ENCODE results near the gene DLGAP1. TPM values are rescaled to one million over a fixed set of nuclear protein-coding genes. Genes with fewer than 3 reads are reported as not detected.

Gene DLGAP1
- total RNA-seq, 1 donor from 2014 or later = 57.1 TPM

DNA sequence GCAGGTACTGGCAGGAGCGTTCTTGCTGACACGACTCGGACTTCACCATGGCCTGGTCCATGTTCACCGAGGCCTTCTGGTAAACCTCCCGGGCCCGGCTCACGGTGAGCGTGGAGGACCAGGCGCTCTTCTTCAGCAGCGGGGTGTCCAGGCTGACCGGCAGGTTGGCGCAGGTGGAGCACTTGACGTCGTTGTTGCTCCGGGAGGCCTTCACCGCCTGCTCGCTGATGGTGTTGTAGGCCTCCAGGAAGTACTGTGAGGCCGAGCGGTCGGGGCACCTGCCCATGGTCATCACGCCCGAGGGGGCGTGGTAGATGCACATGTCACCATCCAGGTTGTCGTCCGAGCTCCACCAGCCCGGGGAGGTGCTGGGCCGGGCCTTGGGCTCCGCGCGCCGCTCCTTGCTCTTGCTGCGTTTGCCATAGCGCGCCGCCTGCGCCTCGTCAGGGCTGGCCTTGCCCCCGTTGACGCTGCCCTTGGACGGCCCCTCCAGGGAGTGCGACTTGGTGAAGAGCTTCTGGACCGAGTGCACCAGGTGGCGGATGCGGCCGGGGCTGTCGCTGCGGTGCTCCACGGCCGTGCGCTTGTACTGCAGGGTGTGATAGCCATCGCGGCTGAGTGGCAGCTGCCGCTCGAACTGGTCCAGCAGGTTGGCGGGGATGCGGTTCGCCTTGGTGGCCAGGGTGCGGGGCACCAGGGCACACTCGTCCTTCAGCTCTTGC lies 575.8 kb downstream of the DLGAP1 start:
- FAIRE-seq (no peak), DNase-seq (ENCODE audit: low spot score in 2 of 2) (no peak)

DNA sequence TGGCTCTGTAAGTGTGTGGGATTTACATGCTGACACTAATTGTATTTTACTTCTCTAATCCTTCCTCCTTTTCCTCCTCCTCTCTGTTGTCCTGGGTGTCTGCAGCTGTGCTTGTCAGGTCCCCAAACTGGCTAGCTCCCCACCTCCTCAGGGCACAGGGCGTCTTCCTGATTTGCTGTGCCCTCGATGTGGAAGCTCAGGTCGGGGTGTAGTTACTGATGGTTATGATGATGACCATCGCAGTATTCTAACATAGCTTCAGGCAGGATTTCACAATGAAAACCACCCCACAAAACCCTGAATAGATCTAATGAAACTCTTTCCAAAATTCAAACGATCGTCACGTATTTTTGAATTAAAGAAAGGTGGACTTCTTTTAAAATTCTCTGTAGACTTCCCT lies 576.7 kb downstream of the DLGAP1 start:
- no peak for DNase-seq (ENCODE audit: low spot score in 2 of 2)
- FAIRE-seq = no peak

DNA sequence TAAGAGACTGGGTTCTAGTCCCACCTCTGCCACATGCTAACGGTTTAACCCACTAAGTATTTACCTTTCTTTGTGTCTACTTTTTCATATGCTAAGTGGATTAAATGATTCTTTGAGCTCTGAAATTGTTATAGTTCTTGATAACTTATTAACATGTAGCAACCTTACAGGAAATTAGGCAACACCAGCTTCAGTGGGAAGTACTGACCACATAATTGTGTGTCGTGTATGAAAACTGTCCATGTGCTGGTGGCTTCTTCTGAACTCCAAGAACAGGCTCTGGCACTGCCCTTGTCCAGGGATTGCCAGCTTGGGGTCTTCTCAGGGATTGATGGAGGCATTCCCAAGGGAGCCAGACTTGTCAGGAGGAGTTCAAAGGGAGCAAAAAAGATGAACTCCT lies 577.4 kb downstream of the DLGAP1 start:
- FAIRE-seq (no peak), DNase-seq (ENCODE audit: low spot score in 2 of 2) (no peak)

DNA sequence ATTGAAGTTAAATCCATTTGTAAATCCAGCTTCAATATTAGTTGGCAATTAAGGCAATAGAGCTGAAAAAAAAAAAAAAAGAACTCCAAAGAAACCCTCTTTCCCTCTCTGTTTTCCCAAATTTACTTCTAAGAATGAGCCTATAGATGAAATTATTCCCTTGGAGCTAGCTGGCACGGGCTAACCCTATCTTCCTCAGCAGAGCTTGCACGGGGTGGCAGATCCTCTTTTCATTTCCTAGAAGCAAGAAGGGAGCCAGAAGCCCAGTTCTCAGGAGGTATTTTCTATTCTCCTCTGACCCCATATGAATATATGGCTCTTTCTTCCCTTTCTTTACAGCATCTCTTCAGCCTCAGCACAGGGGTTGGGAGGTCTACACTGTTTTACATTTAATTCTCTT lies 579.1 kb downstream of the DLGAP1 start:
- FAIRE-seq = no peak
- no peak for DNase-seq (ENCODE audit: low spot score in 2 of 2)

DNA sequence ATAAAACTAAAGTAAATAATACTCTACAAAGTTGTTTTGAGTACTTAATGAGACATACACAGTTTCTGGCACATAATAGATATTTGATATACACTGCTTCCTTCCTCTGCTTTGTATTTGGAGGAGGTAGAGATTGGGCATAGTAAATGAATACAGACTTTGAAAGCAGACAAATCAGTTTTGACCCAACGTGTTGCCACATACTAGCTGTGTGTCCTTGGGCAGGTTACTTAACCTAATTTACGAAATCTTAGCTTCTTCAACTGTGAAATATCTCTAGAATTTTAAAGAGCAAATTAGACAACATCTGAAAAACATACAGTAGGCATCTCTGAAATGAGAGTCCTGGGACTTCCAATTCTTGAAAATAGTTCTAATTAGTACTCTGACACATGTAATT lies 579.7 kb downstream of the DLGAP1 start:
- no peak for FAIRE-seq
- no peak for DNase-seq (ENCODE audit: low spot score in 2 of 2)

DNA sequence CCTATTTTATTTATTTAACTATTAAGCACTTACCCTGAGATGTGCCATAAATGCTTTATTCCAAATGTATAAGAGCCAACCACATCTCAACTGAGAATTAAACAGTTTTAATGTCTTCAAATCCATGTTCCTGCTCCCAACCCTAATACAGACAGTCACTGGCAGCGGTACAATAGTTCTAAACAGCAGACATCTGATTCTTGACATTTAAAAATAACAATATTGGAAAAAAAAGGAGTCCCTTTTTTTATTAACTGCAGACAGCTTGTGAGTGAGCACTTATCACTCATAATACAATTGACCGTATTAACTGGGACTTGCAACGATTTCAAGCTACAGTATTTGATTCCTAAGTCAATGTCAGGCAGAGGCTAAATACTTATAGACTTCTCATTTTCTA lies 580.5 kb downstream of the DLGAP1 start:
- FAIRE-seq (no peak), DNase-seq (ENCODE audit: low spot score in 2 of 2) (no peak)

DNA sequence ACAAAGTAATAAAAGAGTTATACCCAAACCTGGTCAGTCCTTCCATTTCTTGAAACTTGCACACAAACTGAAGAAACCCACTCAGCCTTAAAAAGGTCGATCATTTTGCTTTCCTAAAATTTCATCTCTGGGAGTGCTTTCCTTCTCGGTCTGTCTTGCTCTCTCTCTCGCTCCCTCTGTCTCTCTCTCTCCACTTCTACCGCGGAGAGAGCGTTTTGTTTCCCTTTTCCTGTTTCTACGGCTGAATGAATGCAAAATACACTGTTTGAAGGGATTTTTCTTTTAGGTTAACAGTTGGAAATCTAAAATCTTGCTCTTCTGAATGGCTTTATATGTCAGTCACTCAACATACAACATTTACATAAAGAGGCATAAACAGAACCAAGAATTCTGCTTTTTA lies 581.0 kb downstream of the DLGAP1 start:
- no peak for DNase-seq (ENCODE audit: low spot score in 2 of 2)
- no peak for FAIRE-seq

DNA sequence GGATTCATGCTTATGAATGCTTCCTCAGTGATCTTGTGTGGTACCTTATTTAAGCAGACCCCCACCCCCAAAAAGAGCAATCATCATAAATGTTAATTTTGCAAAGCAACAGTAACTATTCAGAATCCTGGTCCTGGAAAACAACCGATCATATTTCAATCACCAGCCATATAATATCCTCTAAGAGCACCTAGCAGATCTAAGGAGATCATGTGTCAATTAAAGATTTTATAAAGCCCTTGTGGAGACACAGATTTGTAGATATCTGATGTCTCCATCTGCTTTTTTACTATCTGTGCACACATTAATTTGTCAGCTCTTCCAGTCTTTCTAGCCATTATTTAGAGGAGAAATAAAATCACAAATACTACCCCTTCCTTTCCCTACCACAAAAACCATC lies 581.4 kb downstream of the DLGAP1 start:
- FAIRE-seq (no peak), DNase-seq (ENCODE audit: low spot score in 2 of 2) (no peak)

DNA sequence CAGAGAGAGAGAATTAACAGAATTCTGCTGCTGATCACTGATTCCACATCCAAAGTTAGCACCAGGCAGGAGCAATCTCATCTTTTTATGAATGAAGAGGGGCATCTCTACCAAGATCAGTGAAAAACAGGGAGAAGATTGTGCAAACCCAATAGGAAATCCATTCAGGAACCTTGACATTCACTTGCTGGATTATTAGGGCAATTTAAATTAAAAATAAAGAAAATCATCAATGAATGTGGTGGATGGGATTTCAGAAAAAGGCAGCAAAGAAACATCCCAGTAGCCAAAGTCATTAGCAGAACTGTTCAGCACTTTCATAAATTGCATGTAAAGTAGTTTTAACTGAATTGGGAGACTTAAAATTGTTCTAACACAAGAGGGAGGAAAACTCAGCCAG lies 581.9 kb downstream of the DLGAP1 start:
- no peak for FAIRE-seq
- no peak for DNase-seq (ENCODE audit: low spot score in 2 of 2)

DNA sequence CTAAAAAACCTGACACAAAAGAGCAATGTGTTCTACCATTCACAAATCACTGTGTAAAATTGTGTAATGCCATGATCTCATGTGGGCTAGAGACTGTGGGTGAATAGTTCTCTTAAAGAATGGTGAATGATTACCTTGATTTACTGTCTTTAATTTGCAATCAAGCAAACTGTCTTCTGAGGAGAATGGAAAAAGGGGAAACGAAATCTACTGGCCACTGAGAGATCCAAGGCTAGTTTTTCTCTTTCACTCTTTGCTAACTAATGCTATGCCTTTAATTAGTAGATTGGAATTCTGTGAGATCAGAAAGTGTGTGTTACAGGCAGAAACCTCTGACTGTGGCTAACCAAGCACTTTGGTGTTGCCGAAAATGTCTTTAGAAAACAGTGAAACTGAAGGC lies 582.5 kb downstream of the DLGAP1 start:
- FAIRE-seq (no peak), DNase-seq (ENCODE audit: low spot score in 2 of 2) (no peak)

DNA sequence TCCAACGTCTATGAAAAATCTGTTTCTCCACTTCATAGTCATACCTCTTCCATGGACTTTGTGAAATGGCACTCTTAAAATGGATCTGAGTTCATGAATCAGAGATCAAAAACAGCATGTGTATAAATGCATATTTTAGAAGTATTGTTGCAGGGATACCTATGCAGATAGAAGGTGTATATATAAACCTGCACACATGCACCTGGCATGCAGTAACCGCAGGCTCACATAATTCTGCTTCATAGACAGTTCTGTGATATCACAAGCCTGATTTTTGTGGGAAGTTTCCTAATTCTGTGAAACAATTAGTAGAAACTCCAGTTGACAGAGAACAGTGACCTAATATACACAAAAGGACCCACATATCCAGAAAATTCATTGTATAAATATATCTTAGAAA lies 583.4 kb downstream of the DLGAP1 start:
- no peak for FAIRE-seq
- no peak for DNase-seq (ENCODE audit: low spot score in 2 of 2)

DNA sequence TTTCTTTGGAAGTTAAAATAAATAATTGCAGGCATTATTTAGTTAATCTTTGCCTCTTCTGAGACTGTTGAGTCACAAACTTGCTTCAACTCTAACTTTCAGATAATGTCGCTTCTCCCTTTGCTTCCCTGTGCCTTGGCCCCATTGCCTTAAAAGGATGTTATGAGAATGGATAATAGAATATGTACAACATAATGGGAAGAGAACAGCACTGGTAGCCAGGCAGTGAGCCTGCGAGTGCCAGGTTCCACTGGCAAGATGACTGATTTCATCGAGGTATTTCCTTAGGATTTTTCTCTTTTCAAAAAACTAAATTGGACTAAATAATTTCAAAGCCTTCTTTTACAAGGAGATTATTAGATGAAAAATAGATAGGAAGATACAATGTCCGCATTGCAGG lies 584.2 kb downstream of the DLGAP1 start:
- FAIRE-seq = no peak
- DNase-seq (ENCODE audit: low spot score in 2 of 2) = no peak

DNA sequence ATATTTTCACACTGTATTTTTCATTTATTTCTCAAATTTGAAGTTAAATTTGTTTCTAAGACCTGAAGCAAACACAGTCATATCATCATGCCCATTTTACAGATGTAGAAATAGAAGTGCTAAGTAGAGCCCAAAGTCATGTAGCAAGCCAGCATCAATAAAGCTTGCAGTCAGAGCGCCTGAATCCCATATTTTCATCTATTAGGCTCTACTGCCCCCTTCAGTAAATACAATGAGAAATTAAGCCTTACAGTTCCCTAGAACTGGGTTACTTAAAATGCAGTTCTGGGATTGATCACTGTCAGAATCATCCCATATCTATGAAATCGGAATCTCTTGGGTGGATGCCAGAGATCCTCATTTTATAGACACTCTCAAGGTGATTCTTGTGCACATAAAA lies 585.3 kb downstream of the DLGAP1 start:
- FAIRE-seq = no peak
- DNase-seq (ENCODE audit: low spot score in 2 of 2) = no peak

DNA sequence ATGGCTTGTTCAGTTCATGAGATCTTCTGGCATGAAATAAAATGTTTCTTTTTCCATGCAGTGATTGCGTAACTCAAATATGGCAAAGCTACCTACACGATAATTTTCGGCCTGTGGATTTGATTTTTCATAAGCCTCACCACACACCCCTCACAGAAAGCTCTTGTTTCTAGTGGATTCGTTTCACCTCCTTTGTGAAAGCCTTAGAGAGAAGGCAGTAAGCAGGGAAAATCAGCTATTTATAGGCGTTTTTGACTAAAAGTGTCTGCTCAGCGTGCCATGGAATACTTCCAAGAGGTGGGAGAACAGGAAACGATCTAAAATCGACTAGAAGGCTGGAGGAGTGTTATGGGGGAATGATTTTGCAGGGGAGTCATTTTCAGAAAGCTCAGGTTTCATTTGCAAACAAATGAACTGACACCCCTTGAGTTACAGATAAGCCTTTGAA lies 587.2 kb downstream of the DLGAP1 start:
- DNase-seq (ENCODE audit: low spot score in 2 of 2) (no peak), FAIRE-seq (no peak)

DNA sequence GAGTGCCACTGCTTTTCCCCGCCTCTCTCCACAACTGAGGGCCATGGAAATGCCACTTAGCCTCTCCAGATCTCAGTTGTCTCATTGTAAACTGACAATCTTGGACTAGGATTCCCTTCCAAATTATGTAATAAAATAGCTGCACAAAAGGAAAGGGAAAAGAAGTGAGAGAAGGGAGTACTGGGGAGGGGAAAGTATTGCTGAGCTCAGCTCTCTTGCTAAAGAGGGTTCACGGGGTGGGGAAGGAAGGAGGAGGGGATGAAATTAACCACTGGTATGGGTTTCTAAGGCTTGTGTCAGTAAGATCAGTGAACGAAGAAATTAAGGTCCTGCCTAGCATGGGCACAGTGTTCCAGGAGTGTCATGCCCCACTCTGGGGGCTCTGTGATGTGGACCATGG lies 587.9 kb downstream of the DLGAP1 start:
- DNase-seq (ENCODE audit: low spot score in 2 of 2) (no peak), FAIRE-seq (no peak)

DNA sequence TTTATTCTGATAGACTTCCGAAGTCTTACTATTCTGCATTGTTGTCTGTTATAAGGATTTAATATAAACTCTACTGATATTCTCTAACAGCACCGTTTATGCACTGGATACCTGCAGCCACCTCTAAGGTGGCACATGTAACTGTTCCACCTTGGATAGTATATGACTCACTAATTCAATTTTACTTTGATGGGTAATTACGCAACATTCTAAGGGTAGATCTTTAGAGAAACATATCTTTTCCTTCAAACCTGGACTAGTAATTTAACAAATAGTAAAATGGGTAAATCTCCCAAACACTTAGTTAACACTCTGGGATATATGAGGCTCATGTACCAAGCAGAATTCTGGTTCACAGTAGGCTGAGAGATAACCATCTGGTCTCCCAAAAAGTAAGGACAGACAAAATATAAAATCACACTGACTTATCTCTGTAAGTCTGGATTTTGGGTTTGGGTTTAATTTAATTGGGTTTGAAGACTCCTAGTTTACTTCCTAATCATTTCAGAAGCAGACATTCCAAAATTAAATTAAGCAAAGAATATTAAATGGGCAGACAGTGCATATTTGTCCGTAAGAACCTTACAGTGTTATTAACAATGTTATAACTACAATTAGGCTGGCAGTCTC lies 590.3 kb downstream of the DLGAP1 start:
- FAIRE-seq (no peak), DNase-seq (ENCODE audit: low spot score in 2 of 2) (no peak)

DNA sequence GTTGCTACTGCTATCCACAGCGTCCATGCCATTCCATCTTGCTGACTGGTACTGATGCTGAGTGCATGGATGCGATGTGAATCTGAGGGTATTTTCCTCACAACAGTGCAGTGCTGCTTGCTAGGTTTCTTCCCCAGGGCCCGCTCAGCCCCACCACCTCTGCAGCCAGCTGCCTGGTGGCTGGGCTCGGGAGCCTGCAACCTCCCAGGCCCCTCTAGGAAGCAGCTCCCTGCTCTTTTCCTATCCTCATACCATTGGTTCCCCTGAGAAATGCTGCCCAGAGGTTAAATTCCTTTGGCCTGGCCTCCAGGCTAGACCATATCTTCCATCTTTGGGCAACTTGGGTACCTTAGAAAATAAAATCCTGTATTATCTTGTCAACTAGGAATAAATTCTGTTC lies 591.5 kb downstream of the DLGAP1 start:
- DNase-seq (ENCODE audit: low spot score in 2 of 2) (no peak), FAIRE-seq (no peak)

DNA sequence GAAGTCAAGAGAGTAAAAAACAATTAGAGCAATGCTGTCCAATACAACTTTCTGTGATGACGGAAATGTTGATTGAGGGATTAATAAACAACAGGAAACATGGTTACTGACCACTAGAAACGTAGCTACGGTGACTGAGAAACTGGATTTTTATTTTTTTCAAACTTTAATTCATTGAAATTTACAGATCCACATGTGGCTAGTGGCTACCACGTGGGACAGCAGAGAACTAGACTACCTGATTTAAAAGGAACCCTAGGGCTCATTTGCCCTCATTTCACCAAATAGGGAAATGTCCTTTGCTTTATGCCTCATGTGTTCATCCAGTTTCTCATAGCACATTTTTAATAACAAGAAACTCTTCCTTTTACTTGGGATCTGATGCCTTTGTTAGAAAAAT lies 592.1 kb downstream of the DLGAP1 start:
- no peak for FAIRE-seq
- no peak for DNase-seq (ENCODE audit: low spot score in 2 of 2)

DNA sequence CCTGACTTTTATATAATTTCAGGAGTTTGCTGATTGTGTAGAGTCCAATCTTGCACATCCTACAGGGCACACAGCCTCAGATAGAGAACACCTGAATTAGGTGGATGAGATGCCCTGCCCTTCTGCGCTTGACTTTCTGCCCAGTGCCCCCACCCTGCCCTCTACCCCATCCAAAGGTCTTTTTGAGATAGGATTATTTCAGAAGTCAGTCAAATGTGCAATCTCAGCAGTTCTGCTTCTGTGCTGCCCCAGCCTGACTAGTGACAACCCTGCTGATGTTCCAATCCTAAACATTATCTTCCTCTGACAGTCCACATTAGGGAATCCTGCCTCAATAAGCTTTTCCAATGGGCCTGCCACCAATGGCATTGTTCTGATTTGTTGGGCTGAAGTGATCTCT lies 593.6 kb downstream of the DLGAP1 start:
- DNase-seq (ENCODE audit: low spot score in 2 of 2) (no peak), FAIRE-seq (no peak)

DNA sequence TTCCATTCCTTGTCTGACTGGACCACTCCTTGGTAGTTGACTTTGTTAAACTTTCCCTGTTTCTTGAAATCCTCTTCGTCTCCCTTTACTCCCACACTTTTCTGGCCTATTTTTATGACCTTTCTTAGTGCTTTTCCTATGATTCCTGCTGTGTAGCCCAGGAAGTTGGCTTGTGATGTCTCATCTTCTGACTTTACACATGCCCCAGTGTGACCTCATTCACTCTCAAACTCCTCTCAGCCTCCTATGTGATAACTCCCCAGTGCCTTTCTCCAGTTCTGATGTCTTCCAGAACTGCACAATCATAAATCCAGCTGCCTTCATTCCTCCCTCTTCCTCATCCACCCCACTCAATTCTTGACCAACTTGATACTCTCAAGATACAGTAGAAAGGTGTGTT lies 597.6 kb downstream of the DLGAP1 start:
- FAIRE-seq (no peak), DNase-seq (ENCODE audit: low spot score in 2 of 2) (no peak)

DNA sequence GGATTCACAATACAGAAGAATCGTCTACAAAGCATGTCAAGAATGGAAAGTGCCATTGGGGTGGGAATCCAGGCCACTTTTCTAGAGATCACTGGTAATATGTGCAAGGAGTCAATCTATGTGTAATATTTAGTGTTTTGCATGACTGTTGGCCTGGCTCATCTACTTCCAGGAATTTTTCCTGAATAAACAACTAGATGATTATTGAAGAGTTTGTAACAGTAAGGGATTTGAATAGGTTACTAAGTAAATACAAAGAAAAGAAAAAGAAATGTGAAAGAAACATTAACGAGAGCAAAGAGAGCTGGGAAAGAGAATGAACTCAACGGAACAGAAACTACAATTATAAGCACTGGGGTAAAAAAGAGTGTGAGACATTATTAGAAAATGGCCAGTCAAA lies 599.1 kb downstream of the DLGAP1 start:
- DNase-seq (ENCODE audit: low spot score in 2 of 2) (no peak), FAIRE-seq (no peak)

DNA sequence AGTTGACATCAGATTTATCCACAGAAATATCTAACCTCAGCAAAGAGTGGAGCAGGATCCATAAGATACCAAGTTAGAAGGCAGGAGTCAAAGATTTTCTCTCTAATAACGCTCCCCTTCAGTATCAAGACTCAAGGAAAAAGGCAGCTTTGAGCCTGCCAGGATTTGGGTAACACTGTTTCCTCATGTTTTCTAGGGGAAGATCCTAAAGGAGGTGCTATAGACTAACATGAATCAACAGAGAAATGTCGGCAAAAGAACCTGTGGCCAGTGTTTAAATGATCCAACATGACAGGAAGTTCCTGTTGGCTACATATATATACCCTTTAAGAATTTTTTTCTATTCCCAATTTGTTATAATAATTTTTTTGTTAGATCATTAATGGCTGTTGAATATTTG lies 602.8 kb downstream of the DLGAP1 start:
- no peak for FAIRE-seq
- DNase-seq (ENCODE audit: low spot score in 2 of 2) = no peak

DNA sequence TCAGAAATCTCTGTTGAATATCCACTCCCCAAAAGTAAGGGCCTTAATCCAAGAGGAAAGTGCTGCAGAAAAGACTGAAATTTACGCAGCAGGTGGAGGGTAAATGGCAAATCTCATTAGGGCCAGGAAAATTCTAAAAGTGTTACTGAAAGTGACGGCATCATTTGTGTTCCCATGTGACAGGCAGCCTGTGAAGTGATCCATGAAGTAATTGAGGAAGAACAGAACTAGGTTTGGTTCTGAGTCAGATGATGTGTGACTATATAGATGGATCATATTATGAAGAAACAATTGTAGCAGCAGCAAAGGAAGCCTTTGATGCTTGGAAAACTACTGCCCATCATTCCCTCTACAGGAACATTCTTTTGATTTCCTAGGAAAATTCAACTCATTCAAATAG lies 603.9 kb downstream of the DLGAP1 start:
- no peak for DNase-seq (ENCODE audit: low spot score in 2 of 2)
- no peak for FAIRE-seq
